ENCODE results near the gene TEAD4.
A peak's percentile ranks its signal among the peaks of the same experiment; 100 is the strongest.

Gene TEAD4

DNA sequence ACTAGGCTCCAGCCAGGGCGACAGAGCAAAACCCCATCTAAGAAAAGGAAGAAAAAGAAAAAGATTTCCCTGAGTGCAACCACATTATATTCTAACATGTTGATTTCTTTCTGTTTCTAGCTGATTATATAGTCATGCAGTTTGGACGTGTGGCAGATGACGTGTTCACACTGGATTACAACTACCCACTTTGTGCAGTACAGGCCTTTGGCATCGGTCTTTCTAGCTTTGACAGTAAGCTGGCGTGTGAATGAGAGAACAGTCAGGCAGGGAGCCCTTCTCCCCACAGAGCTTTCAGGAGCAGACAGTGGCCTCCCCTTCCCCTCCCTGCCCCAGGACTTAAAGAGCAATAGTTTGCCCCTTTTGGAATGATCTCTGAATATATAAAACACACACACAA is 20.0 kb upstream of the TEAD4 start:
- TF ChIP-seq, protein P1, sequence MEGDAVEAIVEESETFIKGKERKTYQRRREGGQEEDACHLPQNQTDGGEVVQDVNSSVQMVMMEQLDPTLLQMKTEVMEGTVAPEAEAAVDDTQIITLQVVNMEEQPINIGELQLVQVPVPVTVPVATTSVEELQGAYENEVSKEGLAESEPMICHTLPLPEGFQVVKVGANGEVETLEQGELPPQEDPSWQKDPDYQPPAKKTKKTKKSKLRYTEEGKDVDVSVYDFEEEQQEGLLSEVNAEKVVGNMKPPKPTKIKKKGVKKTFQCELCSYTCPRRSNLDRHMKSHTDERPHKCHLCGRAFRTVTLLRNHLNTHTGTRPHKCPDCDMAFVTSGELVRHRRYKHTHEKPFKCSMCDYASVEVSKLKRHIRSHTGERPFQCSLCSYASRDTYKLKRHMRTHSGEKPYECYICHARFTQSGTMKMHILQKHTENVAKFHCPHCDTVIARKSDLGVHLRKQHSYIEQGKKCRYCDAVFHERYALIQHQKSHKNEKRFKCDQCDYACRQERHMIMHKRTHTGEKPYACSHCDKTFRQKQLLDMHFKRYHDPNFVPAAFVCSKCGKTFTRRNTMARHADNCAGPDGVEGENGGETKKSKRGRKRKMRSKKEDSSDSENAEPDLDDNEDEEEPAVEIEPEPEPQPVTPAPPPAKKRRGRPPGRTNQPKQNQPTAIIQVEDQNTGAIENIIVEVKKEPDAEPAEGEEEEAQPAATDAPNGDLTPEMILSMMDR (IDR thresholded peaks at IDR 0.05; ENCODE audit: insufficient read depth, low read length, missing control alignments) = no peak
- H3K4me3 ChIP-seq (ENCODE audit: low read depth, low read length) = no peak overlapping the region
- ChIA-PET CTCF (interaction anchor here (1.1 to 1.4 kb wide), 4 partner anchors 9 to 102 kb away, joined by 3 read pairs; no protein-coding TSS in a partner anchor), POLR2A (interaction anchor here (0.6 kb wide), 2 partner anchors 25 to 30 kb away, joined by 3 read pairs; no protein-coding TSS in a partner anchor)
- DNase-seq (ENCODE audit: low read depth, low spot score) = no peak

DNA sequence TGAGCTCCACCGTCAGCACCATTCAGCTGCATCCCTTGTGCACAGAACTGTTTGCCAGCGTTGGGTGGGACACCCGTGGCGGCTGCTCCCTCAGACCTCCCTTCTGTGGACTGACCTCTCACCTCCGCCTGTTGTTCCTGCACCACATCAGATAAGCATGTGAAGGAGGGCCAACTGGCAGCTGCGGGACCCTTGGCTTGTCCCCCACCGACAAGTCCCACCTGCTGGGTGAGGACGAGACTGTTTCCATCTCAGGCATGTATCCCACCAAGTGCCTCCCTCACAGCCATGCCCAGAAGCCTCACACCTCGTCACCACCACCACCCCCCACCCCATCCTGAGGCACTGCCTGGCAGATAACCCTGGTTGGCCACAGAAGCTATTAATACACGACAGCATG is 18.6 kb upstream of the TEAD4 start:
- ChIA-PET POLR2A (no interaction called here), CTCF (interaction anchor here (0.8 to 1.3 kb wide), 5 partner anchors 8 to 101 kb away, joined by 3 read pairs; no protein-coding TSS in a partner anchor)

DNA sequence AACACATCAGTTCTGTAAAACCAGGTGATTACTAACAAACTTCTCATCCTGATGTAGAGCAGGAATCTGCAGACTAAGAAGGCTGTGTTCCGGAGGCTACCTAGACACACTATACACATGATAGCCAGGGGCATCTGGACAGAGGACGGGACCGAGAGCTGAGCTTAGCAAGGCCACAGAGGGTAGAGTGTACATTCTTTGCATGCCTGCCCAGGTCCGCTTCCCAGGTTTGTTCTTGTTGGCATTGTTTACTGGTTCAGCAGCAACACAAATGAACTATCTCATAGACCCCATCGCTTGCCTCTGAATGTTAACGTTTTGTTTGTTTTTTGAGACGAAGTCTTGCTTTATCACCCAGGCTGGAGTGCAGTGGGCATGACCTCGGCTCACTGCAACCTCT is 17.7 kb upstream of the TEAD4 start:
- ChIA-PET CTCF (interaction anchor here (1.0 to 1.3 kb wide), 2 partner anchors 19 to 100 kb away, joined by 3 read pairs; no protein-coding TSS in a partner anchor), POLR2A (no interaction called here)
- TF ChIP-seq, protein P1 (IDR thresholded peaks at IDR 0.05; ENCODE audit: insufficient read depth, low read length, missing control alignments) = no peak
- no peak overlapping the region for H3K4me3 ChIP-seq (ENCODE audit: low read depth, low read length)
- DNase-seq (ENCODE audit: low read depth, low spot score) = no peak

More for the DNA sequence above, 18.6 kb upstream of the TEAD4 start:
- no peak for DNase-seq (ENCODE audit: low read depth, low spot score)
- H3K4me3 ChIP-seq (ENCODE audit: low read depth, low read length) = no peak overlapping the region
- TF ChIP-seq, protein P1 (IDR thresholded peaks at IDR 0.05; ENCODE audit: insufficient read depth, low read length, missing control alignments) = no peak

DNA sequence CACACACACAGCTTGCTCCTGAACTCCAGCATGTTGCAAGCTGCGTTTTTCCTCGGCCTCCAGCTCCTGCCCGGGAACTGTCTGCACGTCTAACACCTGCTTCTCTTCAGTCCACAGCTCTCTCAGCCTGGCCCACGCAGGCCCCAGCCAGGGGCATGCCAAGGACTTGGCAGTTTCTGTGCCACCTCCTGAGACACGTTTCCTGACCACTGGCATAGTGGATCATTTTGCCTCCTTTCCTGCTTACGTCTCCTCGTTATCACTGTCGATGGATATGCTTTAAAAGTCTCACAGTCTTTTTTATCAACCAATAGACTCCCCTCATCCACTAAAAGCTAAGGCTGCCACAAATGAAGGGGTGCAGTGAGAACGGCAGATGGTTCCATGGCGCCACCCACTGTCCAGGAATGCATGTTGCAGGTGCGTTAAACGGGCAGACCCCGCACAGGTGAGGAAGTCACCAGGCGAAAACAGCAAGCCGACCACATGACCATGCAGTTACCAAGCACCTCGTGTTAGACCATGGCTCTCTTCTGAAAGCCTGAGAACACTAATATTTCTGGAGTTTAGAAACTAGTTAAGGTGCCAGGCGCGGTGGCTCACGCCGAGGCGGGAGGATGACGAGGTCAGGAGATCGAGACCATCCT is 14.7 kb upstream of the TEAD4 start:
- no peak for DNase-seq (ENCODE audit: low read depth, low spot score)
- H3K4me3 ChIP-seq (ENCODE audit: low read depth, low read length) = no peak overlapping the region

DNA sequence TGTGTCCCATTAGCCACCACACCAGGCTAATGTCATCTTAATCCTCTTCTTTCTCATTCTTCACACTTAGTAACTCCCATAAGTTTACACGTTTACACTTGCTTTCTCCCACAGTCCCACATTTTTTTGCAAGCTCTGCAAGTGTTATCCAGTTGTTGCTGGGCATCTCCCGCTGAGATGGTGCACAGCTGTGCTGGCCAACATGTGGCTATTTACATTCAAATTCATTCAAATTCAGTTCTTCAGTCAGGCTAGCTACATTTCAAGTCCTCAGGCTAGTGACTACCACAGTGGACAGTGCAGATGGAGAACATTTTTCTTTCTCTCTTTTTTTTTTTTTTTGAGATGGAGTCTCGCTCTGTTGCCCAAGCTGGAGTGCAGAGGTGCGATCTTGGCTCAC is 9.8 kb upstream of the TEAD4 start:
- POLR2A ChIA-PET = interaction anchor here (1.1 kb wide), 1 partner anchor 17 kb away, joined by 4 read pairs; no protein-coding TSS in a partner anchor
- TF ChIP-seq, protein P1 (IDR thresholded peaks at IDR 0.05; ENCODE audit: insufficient read depth, low read length, missing control alignments) = no peak

More for the DNA sequence above, 14.7 kb upstream of the TEAD4 start:
- POLR2A ChIA-PET = no interaction called here
- CTCF ChIA-PET = interaction anchor here (0.8 to 3.2 kb wide), 18 partner anchors 9 to 204 kb away, joined by 3 to 19 read pairs (median 3); partner anchors contain the start of genes FOXM1, RHNO1 and TEX52
- TF ChIP-seq, protein P1 (IDR thresholded peaks at IDR 0.05; ENCODE audit: insufficient read depth, low read length, missing control alignments) = peak; percentile 67

DNA sequence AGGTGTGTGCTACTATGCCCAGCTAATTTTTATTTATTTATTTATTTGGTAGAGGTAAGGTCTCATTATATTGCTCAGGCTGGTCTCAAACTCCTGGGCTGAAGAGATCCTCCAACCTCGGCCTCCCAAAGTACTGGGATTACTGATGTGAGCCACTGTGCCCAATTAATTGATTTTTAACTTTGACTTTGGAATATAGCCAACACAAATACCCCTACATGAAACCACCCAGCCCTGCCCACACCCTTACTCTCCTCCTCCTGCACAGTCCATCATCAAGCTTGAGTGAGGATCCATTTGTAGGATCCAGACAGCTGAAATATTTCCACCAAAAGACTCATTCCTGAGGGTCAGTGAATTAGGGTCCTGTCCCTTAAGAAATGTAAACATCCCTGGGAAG is 3.3 kb upstream of the TEAD4 start:
- ChIA-PET POLR2A (no interaction called here), CTCF (interaction anchor here (1.8 kb wide), 1 partner anchor 11 kb away, joined by 9 read pairs; no protein-coding TSS in a partner anchor)
- no peak for DNase-seq (ENCODE audit: low read depth, low spot score)

More for the DNA sequence above, 9.8 kb upstream of the TEAD4 start:
- no peak overlapping the region for H3K4me3 ChIP-seq (ENCODE audit: low read depth, low read length)
- DNase-seq (ENCODE audit: low read depth, low spot score) = no peak
- CTCF ChIA-PET = interaction anchor here (0.6 to 0.7 kb wide), 2 partner anchors 9 to 10 kb away, joined by 3 read pairs; no protein-coding TSS in a partner anchor

More for the DNA sequence above, 3.3 kb upstream of the TEAD4 start:
- H3K4me3 ChIP-seq (ENCODE audit: low read depth, low read length) = no peak overlapping the region
- TF ChIP-seq, protein P1 (IDR thresholded peaks at IDR 0.05; ENCODE audit: insufficient read depth, low read length, missing control alignments) = no peak
